Mesodermal cell (in vitro differentiated cells): ENCODE data around the gene KIAA1549.

Experiments used
- H3K27ac ChIP-seq: 2 replicates; pipeline ENCODE4 v1.7.0; 2013; ENCODE audit warnings: mild to moderate bottlenecking, low read depth, low read length, moderate library complexity; ENCODE audit not compliant: severe bottlenecking
- H3K36me3 ChIP-seq: 2 replicates; pipeline ENCODE4 v1.7.1; 2013; ENCODE audit warnings: mild to moderate bottlenecking, low read length, moderate library complexity; ENCODE audit not compliant: control insufficient read depth, insufficient read depth
- H3K4me1 ChIP-seq: one replicate; pipeline ENCODE4 v1.7.1; 2013; ENCODE audit warnings: mild to moderate bottlenecking, low read length; ENCODE audit not compliant: insufficient read depth, control insufficient read depth, poor library complexity, severe bottlenecking
- H3K4me3 ChIP-seq: 2 replicates; pipeline ENCODE4 v1.7.0; 2013; ENCODE audit warnings: low read length, control low read depth, mild to moderate bottlenecking; ENCODE audit not compliant: insufficient read depth, poor library complexity, severe bottlenecking; ENCODE audit errors: extremely low read depth
- H3K9me3 ChIP-seq: 2 replicates; pipeline ENCODE4 v1.7.1; 2013; ENCODE audit warnings: mild to moderate bottlenecking, low read length, moderate library complexity; ENCODE audit not compliant: control insufficient read depth
- WGBS, 2 experiments: methylation state at CpG; one replicate each; pipeline ENCODE4 v1.1.5; 2013; ENCODE audit warnings: missing lambda C conversion rate in 2 of 2; ENCODE audit not compliant: insufficient coverage in 2 of 2; 5-methylcytosine and 5-hydroxymethylcytosine counted together

KIAA1549 gene

GRCh38 chr7:138892812-138893211, 88.4 kb downstream of the KIAA1549 start:
- Histone ChIP-seq H3K9me3 (no peaks in the 10 kb centered on the region), H3K4me3 (no peak overlapping the region), H3K4me1 (no peaks in the 10 kb centered on the region), H3K36me3 (peaks cover 61% of the 10 kb centered on the region), H3K27ac (no peak overlapping the region)
- 98 to 100% methylated on average over 3 to 5 of the region's 5 CpGs for WGBS, 2 experiments

- 95 to 100% methylated on average over 1 to 3 of the region's 3 CpGs for WGBS, 2 experiments
- Histone ChIP-seq H3K4me3 (no peak overlapping the region), H3K27ac (no peak overlapping the region), H3K9me3 (no peaks in the 10 kb centered on the region), H3K36me3 (peaks cover 57% of the 10 kb centered on the region), H3K4me1 (no peaks in the 10 kb centered on the region)
These were observed 89.1 kb downstream of the KIAA1549 start for GRCh38 chr7:138892006-138892630.

GRCh38 chr7:138891446-138891810, 89.8 kb downstream of the KIAA1549 start:
- H3K27ac ChIP-seq: no peak overlapping the region
- 88 to 100% methylated on average over 2 to 3 of the region's 5 CpGs for WGBS, 2 experiments
- no peaks in the 10 kb centered on the region for H3K9me3 ChIP-seq
- no peak overlapping the region for H3K4me3 ChIP-seq
- H3K4me1 ChIP-seq: no peaks in the 10 kb centered on the region
- peaks cover 53% of the 10 kb centered on the region for H3K36me3 ChIP-seq

GRCh38 chr7:138890499-138891445, 90.4 kb downstream of the KIAA1549 start:
- no peak overlapping the region for H3K27ac ChIP-seq
- WGBS, 2 experiments: 90 to 91% methylated on average over 16 to 21 of the region's 21 CpGs
- H3K4me1 ChIP-seq: no peaks in the 10 kb centered on the region
- H3K36me3 ChIP-seq: peaks cover 51% of the 10 kb centered on the region
- no peaks in the 10 kb centered on the region for H3K9me3 ChIP-seq
- no peak overlapping the region for H3K4me3 ChIP-seq

GRCh38 chr7:138889582-138890498, 91.3 kb downstream of the KIAA1549 start:
- 93 to 95% methylated on average over 11 of the region's 12 CpGs for WGBS, 2 experiments
- Histone ChIP-seq H3K4me3 (no peak overlapping the region), H3K27ac (no peak overlapping the region), H3K36me3 (peaks cover 52% of the 10 kb centered on the region), H3K4me1 (no peaks in the 10 kb centered on the region), H3K9me3 (no peaks in the 10 kb centered on the region)

- Histone ChIP-seq H3K4me3 (no peak overlapping the region), H3K4me1 (no peaks in the 10 kb centered on the region), H3K36me3 (peaks cover 50% of the 10 kb centered on the region), H3K27ac (peak overlapping the region; percentile 8), H3K9me3 (no peaks in the 10 kb centered on the region)
- 88 to 90% methylated on average over 6 to 7 of the region's 10 CpGs for WGBS, 2 experiments
These were observed 93.1 kb downstream of the KIAA1549 start for GRCh38 chr7:138887872-138888656.

- peak overlapping the region; percentile 8 for H3K27ac ChIP-seq
- H3K36me3 ChIP-seq: peaks cover 46% of the 10 kb centered on the region
- no peak overlapping the region for H3K4me3 ChIP-seq
- WGBS, 2 experiments: 92 to 96% methylated on average over 3 to 5 of the region's 9 CpGs
- no peaks in the 10 kb centered on the region for H3K9me3 ChIP-seq
- no peaks in the 10 kb centered on the region for H3K4me1 ChIP-seq
These were observed 94.0 kb downstream of the KIAA1549 start for GRCh38 chr7:138887085-138887710.

GRCh38 chr7:138886501-138886917, 94.7 kb downstream of the KIAA1549 start:
- peaks cover 46% of the 10 kb centered on the region for H3K36me3 ChIP-seq
- H3K27ac ChIP-seq: no peak overlapping the region
- H3K4me3 ChIP-seq: no peak overlapping the region
- 82 to 100% methylated on average over 2 of the region's 4 CpGs for WGBS, 2 experiments
- H3K9me3 ChIP-seq: no peaks in the 10 kb centered on the region
- H3K4me1 ChIP-seq: no peaks in the 10 kb centered on the region

GRCh38 chr7:138885383-138886147, 95.6 kb downstream of the KIAA1549 start:
- 93 to 96% methylated on average over 7 to 9 of the region's 13 CpGs for WGBS, 2 experiments
- H3K36me3 ChIP-seq: peaks cover 41% of the 10 kb centered on the region
- no peak overlapping the region for H3K4me3 ChIP-seq
- no peak overlapping the region for H3K27ac ChIP-seq
- no peaks in the 10 kb centered on the region for H3K4me1 ChIP-seq
- no peaks in the 10 kb centered on the region for H3K9me3 ChIP-seq
